GM18499 (cell line): ENCODE data around the gene KRT15.

ENCODE experiments used
- ATAC-seq: cut with Tn5 transposase; IDR thresholded peaks from one replicate; pipeline ENCODE4 v1.9.1; 2021; ENCODE audit warnings: moderate number of reproducible peaks; ENCODE audit not compliant: insufficient read depth, unreplicated experiment

KRT15 gene

GRCh38 chr17:41507315-41507880 lies 11.3 kb downstream of the KRT15 start:
- ATAC-seq: no peak

- ATAC-seq: no peak
Measured at GRCh38 chr17:41505809-41506767, 12.6 kb downstream of the KRT15 start.

GRCh38 chr17:41505007-41505808 lies 13.5 kb downstream of the KRT15 start, which contains the start of gene KRT13:
TSS of gene KRT13 (minus strand) at chr17:41505612. CDS start at chr17:41505550, 62 bp downstream.
- no peak for ATAC-seq

GRCh38 chr17:41504246-41504977 lies 14.3 kb downstream of the KRT15 start:
- ATAC-seq: no peak

GRCh38 chr17:41503202-41503601 lies 15.5 kb downstream of the KRT15 start:
- no peak for ATAC-seq

GRCh38 chr17:41500131-41500911 lies 18.4 kb downstream of the KRT15 start:
- no peak for ATAC-seq

- ATAC-seq: no peak
Measured at GRCh38 chr17:41499714-41500113, 19.0 kb downstream of the KRT15 start.

- ATAC-seq: no peak
Measured at GRCh38 chr17:41498276-41498675, 20.4 kb downstream of the KRT15 start.

GRCh38 chr17:41496803-41497484 lies 21.7 kb downstream of the KRT15 start:
- no peak for ATAC-seq

GRCh38 chr17:41494524-41494923 lies 24.2 kb downstream of the KRT15 start:
- no peak for ATAC-seq

- no peak for ATAC-seq
Measured at GRCh38 chr17:41492771-41493170, 25.9 kb downstream of the KRT15 start.

GRCh38 chr17:41492351-41492750 lies 26.3 kb downstream of the KRT15 start:
- no peak for ATAC-seq

GRCh38 chr17:41491476-41491875 lies 27.2 kb downstream of the KRT15 start:
- ATAC-seq: no peak

- ATAC-seq: no peak
Measured at GRCh38 chr17:41490000-41490990, 28.4 kb downstream of the KRT15 start.

- ATAC-seq: no peak
Measured at GRCh38 chr17:41489531-41489930, 29.2 kb downstream of the KRT15 start, which contains the start of gene KRT36. TSS of gene KRT36 (minus strand) at chr17:41489910. CDS start at chr17:41489864, 46 bp downstream.

- no peak for ATAC-seq
Measured at GRCh38 chr17:41486809-41487530, 31.7 kb downstream of the KRT15 start.

GRCh38 chr17:41486316-41486715 lies 32.4 kb downstream of the KRT15 start:
- no peak for ATAC-seq
